GM12878 (cell line): Measurements from ENCODE around the gene INSIG1. TPM values are rescaled to one million over a fixed set of nuclear protein-coding genes. Genes with fewer than 3 reads are reported as not detected.

Source experiments
- ATAC-seq: fragments of 200-7000 bp; cut with Tn5 transposase; 3 replicates; pipeline ENCODE4 v1.9.1; 2020; ENCODE audit warnings: mild to moderate bottlenecking, moderate library complexity
- BruUV-seq: library from RNA; stranded (reverse); fragments of 400-500 nt; replicated peaks from 2 replicates; lab custom pipeline; 2021; lab: Mats Ljungman, UMichigan
- CTCF ChIA-PET: fragments of 300-600 bp; sonication (Branson Sonifier 250); formaldehyde crosslinking; extraction: SDS; loops from one replicate; lab custom pipeline; 2021; ENCODE audit warnings: inconsistent platforms; lab: Yijun Ruan, JAX
- POLR2A ChIA-PET: fragments of 350-600 bp; formaldehyde crosslinking; extraction: SDS; loops from one replicate; lab custom pipeline; 2021; ENCODE audit warnings: inconsistent platforms; lab: Charles Lee
- RAD21 ChIA-PET: fragments of 300-600 bp; sonication (Branson Sonifier 250); formaldehyde crosslinking; loops from one replicate; lab custom pipeline; 2023; ENCODE audit warnings: antibody characterized with exemption; ENCODE audit not compliant: unreplicated experiment; lab: Charles Lee
- SMC1A ChIA-PET: fragments of 300-600 bp; sonication (Branson Sonifier 250); formaldehyde crosslinking; loops from one replicate; lab custom pipeline; 2023; ENCODE audit not compliant: unreplicated experiment, uncharacterized antibody; lab: Charles Lee
- DNase-seq: peaks from one replicate; pipeline ENCODE4 v3.0.0-alpha.2; 2011; ENCODE audit warnings: low read depth, low spot score
- FAIRE-seq: peaks from 3 replicates; lab custom pipeline; 2011; peaks lifted over from hg19 to GRCh38; lab: Jason Lieb, UNC
- H2AFZ ChIP-seq: 2 replicates; pipeline ENCODE4 v1.6.0; 2011; ENCODE audit warnings: low read depth, low read length, control low read depth; ENCODE audit not compliant: control insufficient read depth
- H3K27ac ChIP-seq: 2 replicates; pipeline ENCODE4 v1.5.1; 2011; ENCODE audit warnings: control low read depth; ENCODE audit not compliant: control insufficient read depth, insufficient read depth
- H3K27me3 ChIP-seq, 2 experiments: replicated peaks in 1 of 2; 2 replicates each; pipeline versions ENCODE4 v1.6.0 to v1.6.1; 2011; ENCODE audit warnings: low read length in 1 of 2; ENCODE audit not compliant: control insufficient read depth in 2 of 2, insufficient read depth in 2 of 2
- H3K36me3 ChIP-seq, 2 experiments: 2 replicates each; pipeline ENCODE4 v1.5.1; 2011; ENCODE audit warnings: low read length in 1 of 2; ENCODE audit not compliant: control insufficient read depth in 2 of 2, insufficient read depth in 2 of 2
- H3K4me1 ChIP-seq: 2 replicates; pipeline ENCODE4 v1.6.1; 2011; ENCODE audit warnings: mild to moderate bottlenecking, low read length, moderate library complexity, mixed read lengths; ENCODE audit not compliant: control insufficient read depth, insufficient read depth
- H3K4me2 ChIP-seq: 2 replicates; pipeline ENCODE4 v1.6.0; 2011; ENCODE audit warnings: control low read depth; ENCODE audit not compliant: control insufficient read depth, insufficient read depth
- H3K4me3 ChIP-seq: fragments of 200-600 bp; sonication (generic); 2 replicates; pipeline ENCODE4 v1.5.1; 2016
- H3K79me2 ChIP-seq: 2 replicates; pipeline ENCODE4 v1.6.0; 2011; ENCODE audit warnings: low read length; ENCODE audit not compliant: control insufficient read depth, insufficient read depth
- H3K9ac ChIP-seq: 2 replicates; pipeline ENCODE4 v1.8.0; 2011; ENCODE audit warnings: low read length, control low read depth, mixed read lengths; ENCODE audit not compliant: control insufficient read depth, insufficient read depth
- H3K9me3 ChIP-seq: replicated peaks from 3 replicates; pipeline ENCODE4 v1.5.1; 2011; ENCODE audit warnings: mild to moderate bottlenecking, low read length; ENCODE audit not compliant: control insufficient read depth, insufficient read depth
- H4K20me1 ChIP-seq: 2 replicates; pipeline ENCODE4 v1.6.0; 2011; ENCODE audit not compliant: control insufficient read depth, insufficient read depth
- ETV6 ChIP-seq, 2 experiments: fragments of 450-650 bp in 1 of 2; IDR thresholded peaks in 1 of 2; conservative IDR thresholded peaks in 1 of 2; 2 replicates each; pipeline ENCODE4 v1.6.1; 2014; ENCODE audit warnings: antibody characterized with exemption in 1 of 2, borderline replicate concordance in 1 of 2, low read depth in 1 of 2, mild to moderate bottlenecking in 1 of 2, moderate library complexity in 1 of 2
- in situ Hi-C: fragments of 300-500 bp; cut with MboI; formaldehyde crosslinking; loops from 9 replicates; pipeline ENCODE4 v1.14.3; 2018; ENCODE audit warnings: mixed read lengths
- intact Hi-C: fragments of 100-400 bp; cut with micrococcal nuclease; formaldehyde crosslinking; loops from one replicate; pipeline ENCODE4 v1.14.2; 2022; ENCODE audit not compliant: unreplicated experiment
- polyA plus RNA-seq, 11 experiments: library from polyadenylated mRNA; depleted of rRNA in 4 of 11; unstranded in 6 of 11; stranded (reverse) in 5 of 11; fragments of >200 nt; fragmentation: Nextera tagmentation in 4 of 11; fragmentation: Illumina TruSeq in 1 of 11; extraction: Ambion mirVana in 4 of 11; extraction: Trizol in 1 of 11; gene quantifications; 1 replicate in 1 of 11; 2 replicates in 10 of 11; pipeline versions ENCODE4 v1.2.1 to v1.2.3, GENCODE V29; 2011 to 2016; ENCODE audit warnings: inconsistent platforms in 2 of 11, missing spikeins in 2 of 11, low read depth in 1 of 11
- total RNA-seq, 4 experiments: library from RNA; depleted of rRNA in 3 of 4; stranded (reverse); fragments of >200 nt in 3 of 4; fragmentation: Illumina TruSeq in 1 of 4; extraction: Trizol in 1 of 4; gene quantifications; 2 replicates each; pipeline versions ENCODE4 v1.2.1 to v1.2.3, GENCODE V29; 2013 to 2021
- TF ChIP-seq, protein P1 (sequence below), 3 experiments: IDR thresholded peaks in 2 of 3; conservative IDR thresholded peaks in 1 of 3; 2 replicates each; pipeline ENCODE4 v1.5.1; 2011; ENCODE audit warnings: low read depth in 3 of 3, low read length in 3 of 3, mild to moderate bottlenecking in 3 of 3, control low read depth in 2 of 3, moderate library complexity in 2 of 3, inconsistent platforms in 1 of 3, mixed read lengths in 1 of 3; ENCODE audit not compliant: control insufficient read depth in 2 of 3, insufficient read depth in 1 of 3; ENCODE audit errors: extremely low read depth in 1 of 3
- TF ChIP-seq, protein P2 (sequence below): fragments of 450-650 bp; IDR thresholded peaks from 2 replicates; pipeline ENCODE4 v1.6.1; 2016; ENCODE audit warnings: mild to moderate bottlenecking, moderate library complexity, borderline replicate concordance

INSIG1 gene
- total and polyA plus RNA-seq, 10 of the 15 experiments (the other 5 are each of a cell fraction or from before 2014, with no cell fraction given): 29.6 to 168 (median 91.1) TPM

DNA sequence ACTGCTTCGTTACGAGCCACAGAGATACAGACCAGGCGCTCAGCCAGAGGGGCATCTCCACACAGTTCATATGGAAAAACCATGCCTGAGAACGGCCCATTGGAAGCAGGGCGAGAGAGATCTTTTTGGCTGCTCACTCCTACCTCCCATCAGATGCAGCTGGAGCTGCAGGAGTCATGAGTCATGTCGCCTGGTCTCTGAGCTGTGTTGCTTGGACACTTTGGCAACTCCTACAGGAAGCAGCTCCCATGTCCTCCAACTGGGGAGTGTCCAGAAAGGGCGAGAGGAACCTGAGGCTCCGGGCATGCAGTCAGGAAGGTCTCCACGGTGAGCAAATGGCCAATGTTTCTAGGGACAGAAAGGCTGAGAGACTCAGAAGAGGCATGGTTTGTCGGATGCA is 24.9 kb downstream of the INSIG1 start (continued):
- TF ChIP-seq, protein P1, sequence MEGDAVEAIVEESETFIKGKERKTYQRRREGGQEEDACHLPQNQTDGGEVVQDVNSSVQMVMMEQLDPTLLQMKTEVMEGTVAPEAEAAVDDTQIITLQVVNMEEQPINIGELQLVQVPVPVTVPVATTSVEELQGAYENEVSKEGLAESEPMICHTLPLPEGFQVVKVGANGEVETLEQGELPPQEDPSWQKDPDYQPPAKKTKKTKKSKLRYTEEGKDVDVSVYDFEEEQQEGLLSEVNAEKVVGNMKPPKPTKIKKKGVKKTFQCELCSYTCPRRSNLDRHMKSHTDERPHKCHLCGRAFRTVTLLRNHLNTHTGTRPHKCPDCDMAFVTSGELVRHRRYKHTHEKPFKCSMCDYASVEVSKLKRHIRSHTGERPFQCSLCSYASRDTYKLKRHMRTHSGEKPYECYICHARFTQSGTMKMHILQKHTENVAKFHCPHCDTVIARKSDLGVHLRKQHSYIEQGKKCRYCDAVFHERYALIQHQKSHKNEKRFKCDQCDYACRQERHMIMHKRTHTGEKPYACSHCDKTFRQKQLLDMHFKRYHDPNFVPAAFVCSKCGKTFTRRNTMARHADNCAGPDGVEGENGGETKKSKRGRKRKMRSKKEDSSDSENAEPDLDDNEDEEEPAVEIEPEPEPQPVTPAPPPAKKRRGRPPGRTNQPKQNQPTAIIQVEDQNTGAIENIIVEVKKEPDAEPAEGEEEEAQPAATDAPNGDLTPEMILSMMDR (IDR thresholded peaks at IDR 0.05 in 2 of 3, conservative IDR thresholded peaks at IDR 0.05 in 1 of 3; ENCODE audit: control insufficient read depth in 2 of 3, extremely low read depth in 1 of 3, insufficient read depth in 1 of 3, low read depth in 3 of 3, low read length in 3 of 3): no peak
- TF ChIP-seq, all 136 proteins: peak for 0

DNA sequence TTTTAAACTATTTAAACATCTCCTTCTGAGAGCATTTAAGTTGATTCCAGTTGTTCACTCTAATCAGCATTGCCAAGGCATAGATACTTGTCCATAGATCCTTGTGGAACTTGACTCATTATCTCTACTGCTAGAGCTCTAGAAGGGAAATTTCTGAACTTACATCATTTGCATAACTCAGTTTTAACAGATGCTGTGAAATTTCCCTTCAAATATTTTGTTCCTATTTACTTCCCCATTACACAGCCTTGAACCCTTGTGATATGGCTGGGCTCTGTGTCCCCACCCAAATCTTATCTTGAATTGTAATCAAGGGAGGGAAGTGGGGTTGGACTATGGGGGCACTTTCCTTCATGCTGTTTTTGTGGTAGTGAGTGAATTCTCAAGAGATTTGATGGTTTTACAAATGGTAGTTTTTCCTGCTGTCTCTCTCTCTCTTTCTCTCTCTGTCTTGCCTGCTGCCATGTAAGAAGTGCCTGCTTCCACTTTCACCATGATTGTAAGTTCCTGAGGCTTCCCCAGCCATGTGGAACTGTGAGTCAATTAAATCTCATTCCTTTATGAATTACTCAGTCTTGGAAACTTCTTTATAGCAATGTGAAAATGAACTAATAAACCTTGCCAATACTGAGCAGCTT is 25.4 kb downstream of the INSIG1 start:
- Histone ChIP-seq H3K4me2 (no peak overlapping the region), H2AFZ (no peak overlapping the region), H3K36me3 (no peaks in the 10 kb centered on the region), H4K20me1 (no peaks in the 10 kb centered on the region), H3K9ac (no peak overlapping the region), H3K9me3 (peaks cover 15% of the 10 kb centered on the region; the same call in 2 of the 3 replicates), H3K79me2 (no peaks in the 10 kb centered on the region), H3K4me3 (no peak overlapping the region), H3K4me1 (no peaks in the 10 kb centered on the region), H3K27ac (no peak overlapping the region), H3K27me3 (no peaks in the 10 kb centered on the region)
- POLR2A ChIA-PET: no interaction called here
- FAIRE-seq (no peak), DNase-seq (no peak), ATAC-seq (no peak)
- TF ChIP-seq, protein P2, sequence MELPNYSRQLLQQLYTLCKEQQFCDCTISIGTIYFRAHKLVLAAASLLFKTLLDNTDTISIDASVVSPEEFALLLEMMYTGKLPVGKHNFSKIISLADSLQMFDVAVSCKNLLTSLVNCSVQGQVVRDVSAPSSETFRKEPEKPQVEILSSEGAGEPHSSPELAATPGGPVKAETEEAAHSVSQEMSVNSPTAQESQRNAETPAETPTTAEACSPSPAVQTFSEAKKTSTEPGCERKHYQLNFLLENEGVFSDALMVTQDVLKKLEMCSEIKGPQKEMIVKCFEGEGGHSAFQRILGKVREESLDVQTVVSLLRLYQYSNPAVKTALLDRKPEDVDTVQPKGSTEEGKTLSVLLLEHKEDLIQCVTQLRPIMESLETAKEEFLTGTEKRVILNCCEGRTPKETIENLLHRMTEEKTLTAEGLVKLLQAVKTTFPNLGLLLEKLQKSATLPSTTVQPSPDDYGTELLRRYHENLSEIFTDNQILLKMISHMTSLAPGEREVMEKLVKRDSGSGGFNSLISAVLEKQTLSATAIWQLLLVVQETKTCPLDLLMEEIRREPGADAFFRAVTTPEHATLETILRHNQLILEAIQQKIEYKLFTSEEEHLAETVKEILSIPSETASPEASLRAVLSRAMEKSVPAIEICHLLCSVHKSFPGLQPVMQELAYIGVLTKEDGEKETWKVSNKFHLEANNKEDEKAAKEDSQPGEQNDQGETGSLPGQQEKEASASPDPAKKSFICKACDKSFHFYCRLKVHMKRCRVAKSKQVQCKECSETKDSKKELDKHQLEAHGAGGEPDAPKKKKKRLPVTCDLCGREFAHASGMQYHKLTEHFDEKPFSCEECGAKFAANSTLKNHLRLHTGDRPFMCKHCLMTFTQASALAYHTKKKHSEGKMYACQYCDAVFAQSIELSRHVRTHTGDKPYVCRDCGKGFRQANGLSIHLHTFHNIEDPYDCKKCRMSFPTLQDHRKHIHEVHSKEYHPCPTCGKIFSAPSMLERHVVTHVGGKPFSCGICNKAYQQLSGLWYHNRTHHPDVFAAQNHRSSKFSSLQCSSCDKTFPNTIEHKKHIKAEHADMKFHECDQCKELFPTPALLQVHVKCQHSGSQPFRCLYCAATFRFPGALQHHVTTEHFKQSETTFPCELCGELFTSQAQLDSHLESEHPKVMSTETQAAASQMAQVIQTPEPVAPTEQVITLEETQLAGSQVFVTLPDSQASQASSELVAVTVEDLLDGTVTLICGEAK: no peak
- TF ChIP-seq ETV6 (conservative IDR thresholded peaks at IDR 0.05 in 1 of 2, IDR thresholded peaks at IDR 0.05 in 1 of 2; ENCODE audit: borderline replicate concordance in 1 of 2, low read depth in 1 of 2): peak in 1 of 2 experiments; percentile 28; a peak in 1 of 4 replicates
- BruUV-seq: no TSS peak
- intact Hi-C loops: no loop called here
- RAD21 ChIA-PET: no interaction called here
- SMC1A ChIA-PET: no interaction called here
- in situ Hi-C loops: no loop called here
- CTCF ChIA-PET: no interaction called here
